Raji (cell line): ENCODE results near the gene SLIT3.

Experiments used
- POLR2A ChIP-seq: IDR thresholded peaks from 2 replicates; pipeline ENCODE4 v1.6.1; 2011; ENCODE audit warnings: low read depth, low read length, control low read depth; ENCODE audit not compliant: insufficient read depth

The SLIT3 gene

GRCh38 chr5:168826246-168826725 is 474.7 kb downstream of the SLIT3 start:
- no peak for TF ChIP-seq POLR2A

GRCh38 chr5:168822745-168823281 is 478.1 kb downstream of the SLIT3 start:
- no peak for TF ChIP-seq POLR2A

GRCh38 chr5:168822248-168822744 is 478.6 kb downstream of the SLIT3 start:
- TF ChIP-seq POLR2A: no peak

GRCh38 chr5:168820874-168821273 is 480.1 kb downstream of the SLIT3 start:
- no peak for TF ChIP-seq POLR2A

DNA sequence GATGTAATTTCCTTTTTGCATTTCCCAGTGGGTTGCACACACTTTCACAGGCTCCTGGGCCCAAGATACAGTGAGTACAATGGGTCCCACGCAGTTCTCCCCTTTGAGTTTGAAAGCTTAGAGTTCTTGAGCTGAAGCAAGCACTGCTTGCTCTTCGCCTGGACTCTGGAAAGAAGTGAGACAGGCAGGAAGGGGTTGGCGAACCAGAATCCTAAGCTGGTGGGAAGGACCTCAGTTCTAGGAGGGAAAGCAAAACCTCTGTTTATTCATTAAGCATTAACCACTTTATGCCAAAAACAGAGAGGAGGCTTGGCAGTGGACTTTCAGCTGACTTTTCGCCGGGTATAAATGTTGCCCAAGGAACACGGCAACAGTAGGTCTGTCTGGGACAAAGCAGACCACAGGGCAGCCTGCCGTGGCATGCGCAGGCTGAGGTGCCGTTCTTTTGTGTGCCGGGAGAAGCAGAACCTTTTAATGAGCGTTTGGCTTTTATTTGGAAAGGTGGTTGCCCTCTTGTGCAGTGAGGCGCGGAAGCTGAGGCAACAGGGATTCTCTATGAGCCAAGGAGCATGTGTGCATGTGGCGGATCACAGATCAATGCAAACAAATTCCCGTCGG is 481.8 kb downstream of the SLIT3 start:
- TF ChIP-seq POLR2A: no peak

DNA sequence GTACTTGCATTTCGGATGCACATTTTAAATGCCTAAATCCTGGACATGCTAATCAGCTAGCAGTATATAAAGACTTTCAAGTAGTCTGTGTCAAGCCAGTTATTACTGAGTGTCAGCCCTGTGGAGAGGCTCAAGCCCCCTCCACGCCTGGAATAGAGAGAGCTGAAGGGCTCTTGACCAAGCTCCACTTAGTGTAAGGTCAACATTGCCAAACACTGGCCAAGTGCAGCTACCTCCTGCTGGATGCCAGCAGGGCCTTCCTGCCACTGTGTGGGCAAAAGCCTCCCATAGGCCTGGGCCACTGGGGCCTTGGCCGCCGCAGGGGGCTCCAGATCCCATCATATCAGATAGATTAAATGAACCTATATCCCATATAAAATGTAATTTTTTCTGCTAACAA is 482.4 kb downstream of the SLIT3 start:
- no peak for TF ChIP-seq POLR2A

- no peak for TF ChIP-seq POLR2A
These were observed 483.3 kb downstream of the SLIT3 start for GRCh38 chr5:168817591-168817990.

- no peak for TF ChIP-seq POLR2A
These were observed 484.3 kb downstream of the SLIT3 start for GRCh38 chr5:168816661-168817060.

GRCh38 chr5:168813184-168813968 is 487.6 kb downstream of the SLIT3 start:
- TF ChIP-seq POLR2A: no peak

GRCh38 chr5:168810641-168811040 is 490.3 kb downstream of the SLIT3 start:
- no peak for TF ChIP-seq POLR2A

DNA sequence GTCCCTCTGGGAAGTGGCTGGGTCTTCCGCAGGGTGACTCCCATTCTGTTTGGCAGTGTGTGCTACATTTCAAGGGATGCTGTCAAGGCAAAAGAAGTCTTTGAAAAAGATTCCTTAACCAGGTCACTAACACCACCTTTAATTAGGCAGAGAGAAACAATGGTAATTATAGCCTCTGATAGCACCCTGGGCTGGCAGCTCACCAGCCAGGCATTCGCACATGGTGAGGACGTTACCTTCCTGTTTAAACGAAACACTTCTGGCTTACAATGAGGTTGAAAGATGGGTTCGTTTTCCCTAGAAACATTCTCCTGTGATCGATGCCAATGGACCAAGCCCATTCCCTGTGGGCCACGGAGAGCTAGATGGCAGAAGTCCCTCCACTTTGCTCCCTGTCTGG is 491.7 kb downstream of the SLIT3 start:
- TF ChIP-seq POLR2A: no peak

GRCh38 chr5:168808051-168808616 is 492.8 kb downstream of the SLIT3 start:
- TF ChIP-seq POLR2A: no peak

GRCh38 chr5:168807287-168807686 is 493.7 kb downstream of the SLIT3 start:
- TF ChIP-seq POLR2A: no peak

DNA sequence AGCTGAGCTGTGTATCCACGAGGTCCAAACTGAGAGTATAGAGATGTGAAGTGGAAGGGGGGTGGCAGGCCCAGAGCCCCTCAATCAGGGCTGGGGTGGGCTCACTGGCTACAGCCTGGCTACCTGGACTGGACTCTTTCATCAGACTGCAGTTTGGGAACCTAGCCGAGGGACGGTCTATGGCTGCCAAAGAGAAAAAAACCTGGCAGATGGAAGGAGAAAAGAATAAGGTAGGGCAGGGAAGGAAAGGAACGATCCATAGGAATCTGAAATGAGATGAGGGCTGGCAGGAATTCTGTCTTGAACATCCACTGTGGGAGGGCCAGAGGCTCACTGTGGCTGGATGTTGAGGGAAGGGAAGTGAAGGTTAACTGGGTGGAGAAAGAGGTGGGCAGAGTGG is 497.4 kb downstream of the SLIT3 start:
- TF ChIP-seq POLR2A: no peak

DNA sequence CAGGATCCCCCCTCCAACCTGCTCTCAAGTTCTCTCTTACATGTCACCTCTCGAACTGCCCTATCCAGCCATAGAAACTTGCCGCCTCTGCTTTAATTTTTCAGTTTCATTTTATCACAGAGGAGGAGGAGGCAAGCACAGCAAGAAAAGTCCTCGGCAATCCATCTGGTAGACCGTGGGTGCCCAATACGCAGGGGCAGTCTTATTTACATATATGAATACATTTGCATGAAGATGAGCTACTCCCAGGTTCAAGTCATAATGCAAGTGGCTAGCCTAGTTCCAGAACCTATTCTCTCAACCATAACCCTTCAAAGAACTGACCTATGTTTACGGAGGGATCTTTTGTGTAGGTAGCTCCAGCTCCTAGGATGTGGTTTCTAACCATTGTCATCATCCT is 498.6 kb downstream of the SLIT3 start:
- TF ChIP-seq POLR2A: no peak

- no peak for TF ChIP-seq POLR2A
These were observed 499.4 kb downstream of the SLIT3 start for GRCh38 chr5:168801567-168801966.

- no peak for TF ChIP-seq POLR2A
These were observed 500.2 kb downstream of the SLIT3 start for GRCh38 chr5:168800701-168801100.
